Activated naive CD8-positive, alpha-beta T cell treated with anti-CD3 and anti-CD28 coated beads, Interleukin-2, amount 50 U/mL, for 24 hours (primary cell): Measurements from ENCODE around the gene SORCS2.

Experiments used
- ATAC-seq: fragments of 150-1000 bp; cut with Tn5 transposase; one replicate; pipeline ENCODE4 v1.10.0; 2021
- DNase-seq: peaks from one replicate; pipeline ENCODE4 v3.0.0; 2021
- H3K27ac Mint-ChIP-seq: one replicate; pipeline ENCODE4 v1.8.0; 2021; ENCODE audit warnings: mild to moderate bottlenecking, mixed read lengths
- H3K27me3 Mint-ChIP-seq: one replicate; pipeline ENCODE4 v1.8.0; 2021; ENCODE audit warnings: mixed read lengths
- H3K36me3 Mint-ChIP-seq: one replicate; pipeline ENCODE4 v1.8.0; 2021; ENCODE audit warnings: low read depth, mixed read lengths
- H3K4me1 Mint-ChIP-seq: one replicate; pipeline ENCODE4 v1.8.0; 2021; ENCODE audit warnings: mixed read lengths
- H3K4me3 Mint-ChIP-seq: one replicate; pipeline ENCODE4 v1.8.0; 2021; ENCODE audit warnings: mild to moderate bottlenecking, moderate library complexity, mixed read lengths
- H3K9me3 Mint-ChIP-seq: one replicate; pipeline ENCODE4 v1.8.0; 2021; ENCODE audit warnings: mixed read lengths

Gene SORCS2

GRCh38 chr4:7680106-7680505 lies 487.8 kb downstream of the SORCS2 start:
- ATAC-seq, result no peak
- DNase-seq, result no peak
- H3K27ac Mint-ChIP-seq, result no peak overlapping the region
- H3K27me3 Mint-ChIP-seq, result peaks cover 2% of the 10 kb centered on the region
- H3K9me3 Mint-ChIP-seq, result peaks cover 4% of the 10 kb centered on the region
- no peaks in the 10 kb centered on the region for H3K4me1 Mint-ChIP-seq
- peaks cover 2% of the 10 kb centered on the region for H3K36me3 Mint-ChIP-seq
- no peak overlapping the region for H3K4me3 Mint-ChIP-seq

DNA sequence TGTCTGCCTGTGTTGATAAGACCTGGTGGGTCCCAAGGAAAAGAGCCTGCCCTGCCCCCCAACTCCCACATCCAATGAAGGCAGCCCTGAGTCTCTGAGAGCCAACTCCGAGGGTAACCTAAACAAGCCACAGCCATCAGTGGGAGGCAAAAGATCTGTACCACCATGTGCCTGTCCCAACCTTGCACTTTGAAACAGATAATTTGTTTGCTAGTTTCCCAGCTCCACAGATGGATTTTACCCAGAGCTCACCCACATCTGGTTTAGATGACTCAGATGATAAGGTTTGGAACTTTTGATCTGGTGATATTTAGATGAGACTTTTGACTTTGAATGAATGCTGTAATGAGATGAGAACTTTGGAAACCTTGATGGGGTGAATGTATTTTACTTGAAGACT lies 488.4 kb downstream of the SORCS2 start:
- Mint-ChIP-seq H3K4me3 (no peak overlapping the region), H3K27me3 (peaks cover 2% of the 10 kb centered on the region), H3K27ac (no peak overlapping the region), H3K9me3 (peaks cover 4% of the 10 kb centered on the region), H3K36me3 (peaks cover 2% of the 10 kb centered on the region), H3K4me1 (no peaks in the 10 kb centered on the region)
- DNase-seq (no peak), ATAC-seq (no peak)

DNA sequence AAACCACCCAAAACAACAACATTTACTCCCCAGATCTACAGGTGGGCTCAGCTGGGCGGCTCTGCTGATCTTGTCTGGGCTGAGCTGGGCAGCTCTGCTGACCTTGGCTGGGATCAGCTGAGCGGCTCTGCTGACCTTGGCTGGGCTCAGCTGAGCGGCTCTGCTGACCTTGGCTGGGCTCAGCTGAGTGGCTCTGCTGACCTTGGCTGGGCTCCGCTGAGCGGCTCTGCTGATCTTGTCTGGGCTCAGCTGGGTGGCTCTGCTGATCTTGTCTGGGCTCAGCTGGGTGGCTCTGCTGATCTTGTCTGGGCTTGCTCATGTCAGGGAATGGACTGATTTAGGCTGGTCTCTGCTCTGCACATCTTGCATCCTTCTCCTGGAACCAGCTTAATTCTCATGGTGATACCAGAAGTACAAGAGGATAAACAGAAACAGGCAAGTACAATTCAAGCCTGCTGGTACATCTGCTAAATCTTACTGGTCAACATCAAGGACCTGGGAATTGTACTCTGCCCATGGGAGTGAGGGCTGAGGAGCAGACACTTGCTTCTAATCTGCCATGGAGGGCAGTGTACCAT lies 490.9 kb downstream of the SORCS2 start:
- Mint-ChIP-seq H3K36me3 (peaks cover 2% of the 10 kb centered on the region), H3K4me1 (no peaks in the 10 kb centered on the region), H3K9me3 (peaks cover 4% of the 10 kb centered on the region), H3K4me3 (no peak overlapping the region), H3K27me3 (peaks cover 2% of the 10 kb centered on the region), H3K27ac (no peak overlapping the region)
- DNase-seq (no peak), ATAC-seq (no peak)

DNA sequence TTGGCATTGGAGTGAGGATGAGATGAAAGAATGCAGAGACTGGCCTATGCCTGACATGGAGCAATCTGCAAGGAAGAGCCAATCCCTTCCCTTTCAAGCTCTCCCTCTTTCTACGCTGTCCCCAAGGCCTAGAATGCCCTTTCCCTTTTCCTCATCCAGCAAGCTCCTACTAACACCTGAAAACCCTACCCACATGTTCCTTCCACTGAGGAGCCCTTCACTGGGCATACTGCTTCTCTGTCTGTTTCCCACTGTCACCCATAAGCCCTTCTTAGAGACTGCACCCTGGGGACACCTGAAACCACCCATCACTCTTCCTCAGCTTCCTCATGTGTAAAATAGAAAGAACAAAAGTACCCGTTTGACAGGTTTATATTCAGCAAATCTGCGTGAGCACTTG lies 492.0 kb downstream of the SORCS2 start:
- H3K4me3 Mint-ChIP-seq, result no peak overlapping the region
- DNase-seq (no peak), ATAC-seq (no peak)
- H3K27me3 Mint-ChIP-seq, result no peaks in the 10 kb centered on the region
- peaks cover 4% of the 10 kb centered on the region for H3K9me3 Mint-ChIP-seq
- no peak overlapping the region for H3K27ac Mint-ChIP-seq
- H3K36me3 Mint-ChIP-seq, result peaks cover 2% of the 10 kb centered on the region
- H3K4me1 Mint-ChIP-seq, result no peaks in the 10 kb centered on the region

DNA sequence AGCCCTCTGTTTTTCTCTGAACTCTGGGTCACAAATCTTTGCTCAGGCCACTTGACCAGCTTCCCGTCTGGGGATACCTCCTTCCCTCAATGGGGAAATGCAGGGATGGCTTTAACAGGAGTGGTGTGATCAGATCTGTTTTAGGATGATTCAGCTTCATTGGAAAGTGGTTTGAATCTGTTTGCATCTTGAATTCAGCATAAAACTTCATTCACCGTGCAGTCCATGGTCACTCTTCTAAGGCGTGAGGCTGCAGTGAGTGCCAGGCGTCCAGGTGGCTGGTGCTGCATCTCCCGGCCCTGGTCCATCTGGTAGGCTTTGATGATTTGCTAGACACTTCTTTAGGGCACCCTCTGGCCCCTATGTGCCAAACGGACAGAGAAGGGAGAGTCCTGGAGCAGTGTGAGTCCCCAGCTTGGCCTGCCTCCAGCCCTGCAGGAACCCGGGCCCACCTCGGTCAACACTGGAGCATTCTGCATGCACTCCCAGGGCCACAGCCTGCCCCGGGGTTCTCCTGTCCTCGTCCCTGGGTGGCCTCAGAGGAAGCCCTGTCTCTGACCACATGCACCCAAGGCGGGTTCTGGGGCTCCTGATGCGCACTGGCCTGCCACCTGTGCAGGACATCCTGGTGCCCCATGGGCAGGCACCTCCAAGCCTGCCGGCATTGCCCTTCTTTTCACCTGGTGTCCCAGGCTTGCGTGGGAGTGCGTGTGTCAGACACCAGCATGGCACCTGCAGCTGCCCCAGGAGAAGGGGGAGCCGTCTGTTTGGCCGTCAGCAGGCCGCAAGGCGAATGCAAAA lies 493.9 kb downstream of the SORCS2 start:
- Mint-ChIP-seq H3K27ac (no peak overlapping the region), H3K4me3 (no peak overlapping the region), H3K4me1 (no peaks in the 10 kb centered on the region), H3K27me3 (no peaks in the 10 kb centered on the region), H3K36me3 (peaks cover 2% of the 10 kb centered on the region), H3K9me3 (peaks cover 4% of the 10 kb centered on the region)
- DNase-seq, result no peak
- ATAC-seq, result no peak

DNA sequence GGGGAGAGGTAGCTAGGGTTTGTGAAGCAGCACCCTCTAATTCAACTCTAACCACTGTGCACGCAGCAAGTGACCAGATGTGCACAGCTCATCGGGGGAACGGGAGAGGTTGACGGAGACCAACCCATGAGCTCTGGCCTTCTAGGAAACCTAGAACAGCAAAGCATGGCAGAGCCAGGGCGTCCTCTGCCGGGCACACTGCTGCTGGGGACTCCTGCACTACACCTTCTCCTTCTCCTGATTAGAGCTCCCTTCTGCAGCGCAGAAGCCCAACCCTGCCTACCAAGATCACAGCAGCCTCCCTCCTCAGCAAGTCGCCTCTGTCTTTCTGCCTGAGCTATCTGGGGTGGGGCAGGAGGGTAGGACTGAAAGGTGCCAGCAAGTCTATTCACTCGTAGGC lies 494.7 kb downstream of the SORCS2 start:
- Mint-ChIP-seq H3K36me3 (peaks cover 2% of the 10 kb centered on the region), H3K27ac (no peak overlapping the region), H3K4me3 (no peak overlapping the region), H3K4me1 (no peaks in the 10 kb centered on the region), H3K9me3 (peaks cover 4% of the 10 kb centered on the region), H3K27me3 (no peaks in the 10 kb centered on the region)
- ATAC-seq, result no peak
- DNase-seq, result no peak

GRCh38 chr4:7687796-7688195 lies 495.5 kb downstream of the SORCS2 start:
- Mint-ChIP-seq H3K27ac (no peak overlapping the region), H3K4me3 (no peak overlapping the region), H3K27me3 (no peaks in the 10 kb centered on the region), H3K4me1 (no peaks in the 10 kb centered on the region), H3K36me3 (peaks cover under 1% of the 10 kb centered on the region), H3K9me3 (peaks cover 2% of the 10 kb centered on the region)
- no peak for DNase-seq
- no peak for ATAC-seq

DNA sequence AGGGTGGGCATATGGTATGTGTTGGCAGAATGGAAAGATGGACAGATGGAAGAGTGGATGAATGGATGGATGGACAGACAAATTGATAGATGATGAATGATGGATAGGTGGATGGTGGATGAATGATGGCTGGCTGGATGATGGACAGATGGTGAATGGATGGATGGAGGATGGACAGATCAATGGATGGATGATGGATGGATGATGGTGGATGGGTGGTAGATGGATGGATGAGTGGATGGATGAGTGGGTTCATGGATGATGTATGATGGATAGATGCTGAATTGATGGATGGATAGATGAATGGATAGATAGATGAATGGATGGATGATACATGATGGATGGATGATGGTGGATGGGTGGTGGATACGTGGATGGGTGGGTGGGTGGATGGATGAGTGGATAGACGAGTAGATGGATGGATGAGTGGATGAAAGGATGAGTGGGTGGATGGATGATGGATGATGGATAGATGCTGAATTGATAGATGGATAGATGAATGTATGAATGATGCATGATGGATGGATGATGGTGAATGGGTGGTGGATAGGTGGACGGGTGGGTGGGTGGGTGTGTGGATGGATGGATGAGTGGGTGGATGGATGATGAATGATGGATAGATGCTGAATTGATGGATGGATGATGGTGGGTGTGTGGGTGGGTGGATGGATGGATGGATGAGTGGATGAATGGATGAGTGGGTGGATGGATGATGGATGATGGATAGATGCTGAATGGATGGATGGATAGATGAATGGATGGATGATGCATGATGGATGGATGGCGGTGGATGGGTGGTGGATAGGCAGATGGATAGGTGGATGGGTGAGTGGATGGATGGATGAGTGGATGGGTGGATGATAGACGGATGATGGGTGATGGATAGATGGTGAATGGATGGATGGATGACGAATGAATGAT lies 497.7 kb downstream of the SORCS2 start:
- Mint-ChIP-seq H3K27me3 (no peaks in the 10 kb centered on the region), H3K27ac (no peak overlapping the region), H3K36me3 (no peaks in the 10 kb centered on the region), H3K9me3 (no peaks in the 10 kb centered on the region), H3K4me1 (no peaks in the 10 kb centered on the region), H3K4me3 (no peak overlapping the region)
- no peak for DNase-seq
- ATAC-seq, result no peak

GRCh38 chr4:7691061-7691460 lies 498.7 kb downstream of the SORCS2 start:
- Mint-ChIP-seq H3K36me3 (no peaks in the 10 kb centered on the region), H3K27ac (no peak overlapping the region), H3K9me3 (no peaks in the 10 kb centered on the region), H3K4me3 (no peak overlapping the region), H3K4me1 (no peaks in the 10 kb centered on the region), H3K27me3 (no peaks in the 10 kb centered on the region)
- DNase-seq (no peak), ATAC-seq (no peak)

DNA sequence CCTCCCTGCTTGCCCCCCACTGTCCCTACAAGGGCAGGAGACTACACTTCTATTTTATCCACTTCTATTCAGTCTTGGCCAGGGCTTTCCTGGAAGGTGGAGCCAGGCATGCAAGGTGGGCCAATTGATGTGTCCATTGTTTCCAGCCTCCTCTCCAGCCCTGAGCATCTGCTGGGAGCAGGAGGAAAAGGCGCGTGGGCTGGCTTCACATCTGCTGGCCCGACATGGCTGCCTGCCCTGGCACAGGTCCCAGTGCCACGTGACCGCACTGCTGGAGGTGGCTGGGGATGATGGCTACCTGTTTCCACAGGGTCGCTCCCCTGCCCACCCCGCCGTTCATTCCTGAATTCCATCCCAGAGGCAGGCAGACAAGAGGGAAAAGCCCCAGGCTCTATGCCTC lies 499.6 kb downstream of the SORCS2 start:
- Mint-ChIP-seq H3K36me3 (no peaks in the 10 kb centered on the region), H3K27ac (no peak overlapping the region), H3K4me1 (no peaks in the 10 kb centered on the region), H3K4me3 (no peak overlapping the region), H3K27me3 (no peaks in the 10 kb centered on the region), H3K9me3 (no peaks in the 10 kb centered on the region)
- no peak for DNase-seq
- no peak for ATAC-seq

GRCh38 chr4:7692451-7693236 lies 500.3 kb downstream of the SORCS2 start:
- ATAC-seq (no peak), DNase-seq (no peak)
- Mint-ChIP-seq H3K4me1 (no peaks in the 10 kb centered on the region), H3K36me3 (no peaks in the 10 kb centered on the region), H3K9me3 (no peaks in the 10 kb centered on the region), H3K27ac (no peak overlapping the region), H3K27me3 (no peaks in the 10 kb centered on the region), H3K4me3 (no peak overlapping the region)

GRCh38 chr4:7693237-7693608 lies 500.9 kb downstream of the SORCS2 start:
- Mint-ChIP-seq H3K9me3 (no peaks in the 10 kb centered on the region), H3K36me3 (no peaks in the 10 kb centered on the region), H3K27me3 (no peaks in the 10 kb centered on the region), H3K4me3 (no peak overlapping the region), H3K4me1 (no peaks in the 10 kb centered on the region), H3K27ac (no peak overlapping the region)
- no peak for DNase-seq
- ATAC-seq, result no peak

DNA sequence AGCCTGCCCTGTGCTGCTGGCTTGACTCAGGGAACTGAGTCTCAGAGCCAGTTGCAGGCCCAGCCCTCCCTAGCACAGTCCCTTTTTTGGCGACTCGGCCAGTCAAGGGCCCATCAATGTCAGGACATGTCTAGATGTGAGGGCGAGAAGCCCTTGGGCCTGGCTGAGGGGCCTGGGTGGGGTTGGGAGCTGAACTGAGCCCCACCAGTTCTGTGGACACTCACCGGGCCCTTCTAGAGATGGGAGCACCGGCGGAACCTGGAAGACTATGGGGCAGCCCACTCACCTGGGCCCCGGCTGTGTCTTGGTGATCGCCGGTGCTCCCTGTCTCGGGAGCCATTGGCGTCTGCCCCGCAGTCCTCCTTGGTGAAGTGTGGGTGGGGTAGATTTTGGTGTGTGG lies 501.4 kb downstream of the SORCS2 start:
- no peak overlapping the region for H3K27ac Mint-ChIP-seq
- H3K9me3 Mint-ChIP-seq, result no peaks in the 10 kb centered on the region
- H3K4me1 Mint-ChIP-seq, result no peaks in the 10 kb centered on the region
- no peak for ATAC-seq
- peaks cover 3% of the 10 kb centered on the region for H3K27me3 Mint-ChIP-seq
- no peaks in the 10 kb centered on the region for H3K36me3 Mint-ChIP-seq
- no peak for DNase-seq
- H3K4me3 Mint-ChIP-seq, result no peak overlapping the region

- H3K9me3 Mint-ChIP-seq, result no peaks in the 10 kb centered on the region
- peaks cover 3% of the 10 kb centered on the region for H3K27me3 Mint-ChIP-seq
- DNase-seq (no peak), ATAC-seq (no peak)
- no peaks in the 10 kb centered on the region for H3K4me1 Mint-ChIP-seq
- H3K36me3 Mint-ChIP-seq, result no peaks in the 10 kb centered on the region
- H3K4me3 Mint-ChIP-seq, result no peak overlapping the region
- no peak overlapping the region for H3K27ac Mint-ChIP-seq
Observed at GRCh38 chr4:7694324-7694723, 502.0 kb downstream of the SORCS2 start.
